HepG2 (cell line): ENCODE results near the gene GPR62. TPM values are rescaled to one million over a fixed set of nuclear protein-coding genes. Genes with fewer than 3 reads are reported as not detected.
A peak's percentile ranks its signal among the peaks of the same experiment; 100 is the strongest.

ENCODE experiments used
- AFF4 ChIP-seq: sonication (generic); formaldehyde crosslinking; IDR thresholded peaks from 2 replicates; pipeline ENCODE4 v1.4.0; 2020; ENCODE audit warnings: missing genetic modification reagents
- ATF3 ChIP-seq: sonication (generic); formaldehyde crosslinking; IDR thresholded peaks from 2 replicates; pipeline ENCODE4 v1.4.0; 2020; ENCODE audit warnings: missing genetic modification reagents
- E2F5 ChIP-seq: sonication (generic); formaldehyde crosslinking; conservative IDR thresholded peaks from 2 replicates; pipeline ENCODE4 v1.4.0; 2020; ENCODE audit warnings: missing genetic modification reagents
- ELF1 ChIP-seq: sonication (generic); formaldehyde crosslinking; IDR thresholded peaks from 2 replicates; pipeline ENCODE4 v1.4.0; 2020; ENCODE audit warnings: missing genetic modification reagents
- GATAD2A ChIP-seq: IDR thresholded peaks from 2 replicates; pipeline ENCODE4 v1.6.1; 2016
- HOXA7 ChIP-seq: sonication (generic); formaldehyde crosslinking; IDR thresholded peaks from 2 replicates; pipeline ENCODE4 v1.8.1; 2022; ENCODE audit warnings: mild to moderate bottlenecking, missing genetic modification reagents, moderate library complexity
- NBN ChIP-seq: fragments of 450-650 bp; conservative IDR thresholded peaks from 2 replicates; pipeline ENCODE4 v1.6.1; 2017
- NR2C2 ChIP-seq: sonication (generic); formaldehyde crosslinking; IDR thresholded peaks from 2 replicates; pipeline ENCODE4 v1.4.0; 2020; ENCODE audit warnings: missing genetic modification reagents, mild to moderate bottlenecking, moderate library complexity, borderline replicate concordance
- REL ChIP-seq: sonication (generic); formaldehyde crosslinking; conservative IDR thresholded peaks from 2 replicates; pipeline ENCODE4 v1.8.0; 2022; ENCODE audit warnings: mild to moderate bottlenecking, missing genetic modification reagents, moderate library complexity
- RFX3 ChIP-seq: IDR thresholded peaks from 2 replicates; pipeline ENCODE4 v1.6.1; 2016; ENCODE audit warnings: missing biosample characterization, missing genetic modification reagents
- SIX4 ChIP-seq: sonication (generic); formaldehyde crosslinking; IDR thresholded peaks from 2 replicates; pipeline ENCODE4 v1.4.0; 2020; ENCODE audit warnings: missing genetic modification reagents
- SSRP1 ChIP-seq: IDR thresholded peaks from 2 replicates; pipeline ENCODE4 v1.6.1; 2016; ENCODE audit warnings: control low read depth
- XBP1 ChIP-seq: sonication (generic); formaldehyde crosslinking; IDR thresholded peaks from 2 replicates; pipeline ENCODE4 v1.5.0; 2020; ENCODE audit warnings: missing genetic modification reagents
- ZBTB25 ChIP-seq: IDR thresholded peaks from 2 replicates; pipeline ENCODE4 v1.6.1; 2018; ENCODE audit warnings: missing genetic modification reagents
- ZBTB39 ChIP-seq: sonication (generic); formaldehyde crosslinking; IDR thresholded peaks from 2 replicates; pipeline ENCODE4 v1.5.0; 2020; ENCODE audit warnings: missing genetic modification reagents
- ZNF12 ChIP-seq: sonication (generic); formaldehyde crosslinking; IDR thresholded peaks from 2 replicates; pipeline ENCODE4 v1.5.0; 2020; ENCODE audit warnings: missing genetic modification reagents
- ZNF280B ChIP-seq: sonication (generic); formaldehyde crosslinking; IDR thresholded peaks from 2 replicates; pipeline ENCODE4 v1.5.0; 2020; ENCODE audit warnings: missing genetic modification reagents, mild to moderate bottlenecking, borderline replicate concordance
- ZNF567 ChIP-seq: sonication (generic); formaldehyde crosslinking; IDR thresholded peaks from 2 replicates; pipeline ENCODE4 v1.8.1; 2023; ENCODE audit warnings: mild to moderate bottlenecking, missing genetic modification reagents, borderline replicate concordance
- ZNF614 ChIP-seq: IDR thresholded peaks from 2 replicates; pipeline ENCODE4 v1.6.1; 2018; ENCODE audit warnings: missing biosample characterization, missing genetic modification reagents, inconsistent platforms, borderline replicate concordance
- ZSCAN22 ChIP-seq: sonication (generic); formaldehyde crosslinking; IDR thresholded peaks from 2 replicates; pipeline ENCODE4 v1.4.0; 2020; ENCODE audit warnings: mild to moderate bottlenecking, missing genetic modification reagents
- polyA plus RNA-seq, 8 experiments: library from polyadenylated mRNA; depleted of rRNA in 3 of 8; stranded (reverse) in 7 of 8; unstranded in 1 of 8; fragments of >200 nt; fragmentation: Illumina TruSeq in 4 of 8; extraction: Trizol in 4 of 8; gene quantifications; 2 replicates each; pipeline versions ENCODE4 v1.2.1 to v1.2.3, GENCODE V29; 2011 to 2016; ENCODE audit warnings: low read depth in 4 of 8, missing spikeins in 1 of 8, mixed read lengths in 1 of 8; ENCODE audit not compliant: insufficient read depth in 1 of 8
- total RNA-seq, 5 experiments: library from RNA; depleted of rRNA; stranded (reverse); fragments of >200 nt; fragmentation: Illumina TruSeq; extraction: Trizol; gene quantifications; 2 replicates each; pipeline ENCODE4 v1.2.3, GENCODE V29; 2016; ENCODE audit warnings: low read depth in 1 of 5

The GPR62 gene
- total and polyA plus RNA-seq, 2 of the 13 experiments (the other 11 are each of a cell fraction or from before 2014, with no cell fraction given) = not detected

- TF ChIP-seq ZBTB39 (no peak), ZSCAN22 (CRISPR knock-in tag) (0 out of 2 replicates have a peak, but pooled peaks have one; percentile 42), SIX4 (CRISPR knock-in tag) (peak; percentile 23; the same call in 1 of the 2 replicates), ELF1 (CRISPR knock-in tag) (peak; percentile 97), ZBTB25 (peak; percentile 72), AFF4 (no peak; the same call in 1 of the 2 replicates), NR2C2 (CRISPR knock-in tag) (peak; percentile 93), GATAD2A (CRISPR knock-in tag) (peak; percentile 78), XBP1 (no peak), HOXA7 (no peak), ZNF12 (CRISPR knock-in tag) (peak; percentile 46; the same call in 1 of the 2 replicates), REL (CRISPR knock-in tag) (no peak), SSRP1 (CRISPR knock-in tag) (no peak), E2F5 (CRISPR knock-in tag) (no peak), ZNF280B (CRISPR knock-in tag) (no peak; the same call in 1 of the 2 replicates), RFX3 (CRISPR knock-in tag) (no peak), ATF3 (CRISPR knock-in tag) (peak; percentile 23; the same call in 1 of the 2 replicates), NBN (no peak), ZNF567 (no peak), ZNF614 (CRISPR knock-in tag) (peak; percentile 79; the same call in 1 of the 2 replicates)
Measured at GRCh38 chr3:51941798-51942602, 13.2 kb upstream of the GPR62 start, which contains the start of the genes PARP3 and RRP9 (continued).
